Activated CD4-positive, alpha-beta T cell treated with anti-CD3 and anti-CD28 coated beads for 36 hours (primary cell): ENCODE results near the gene UST. TPM values are rescaled to one million over a fixed set of nuclear protein-coding genes. Genes with fewer than 3 reads are reported as not detected.

ENCODE experiments used
- ATAC-seq: fragments of 200-7000 bp; cut with Tn5 transposase; one replicate; pipeline ENCODE4 v1.10.0; 2021; ENCODE audit warnings: mild to moderate bottlenecking, moderate library complexity
- CTCF ChIA-PET: fragments of 350-600 bp; sonication (Branson Sonifier 250); formaldehyde crosslinking; loops from one replicate; lab custom pipeline; 2021; ENCODE audit warnings: antibody characterized with exemption; lab: Charles Lee
- POLR2A ChIA-PET: fragments of 350-600 bp; sonication (Branson Sonifier 250); formaldehyde crosslinking; loops from one replicate; lab custom pipeline; 2021; ENCODE audit warnings: antibody characterized with exemption, inconsistent platforms; lab: Charles Lee
- DNase-seq: peaks from one replicate; pipeline ENCODE4 v3.0.0-alpha.2; 2020
- H3K27ac Mint-ChIP-seq: one replicate; pipeline ENCODE4 v1.8.0; 2021; ENCODE audit warnings: mixed read lengths
- H3K27me3 Mint-ChIP-seq: one replicate; pipeline ENCODE4 v1.8.0; 2021; ENCODE audit warnings: mixed read lengths
- H3K36me3 Mint-ChIP-seq: one replicate; pipeline ENCODE4 v1.8.0; 2021; ENCODE audit warnings: low read depth, mixed read lengths
- H3K4me1 Mint-ChIP-seq: one replicate; pipeline ENCODE4 v1.8.0; 2021; ENCODE audit warnings: mixed read lengths
- H3K4me3 Mint-ChIP-seq: one replicate; pipeline ENCODE4 v1.8.0; 2021; ENCODE audit warnings: mild to moderate bottlenecking, moderate library complexity, mixed read lengths
- H3K9me3 Mint-ChIP-seq: one replicate; pipeline ENCODE4 v1.8.0; 2021; ENCODE audit warnings: low read depth, mixed read lengths
- intact Hi-C, 2 experiments: fragments of 100-400 bp; cut with DNase I in 1 of 2; cut with micrococcal nuclease in 1 of 2; formaldehyde crosslinking; loops; one replicate each; pipeline versions ENCODE4 v1.14.2 to v1.15.1; 2022 to 2024; cut with DNase I, micrococcal nuclease
- total RNA-seq, 2 experiments: library from RNA; stranded (reverse); gene quantifications; one replicate each; pipeline ENCODE4 v1.2.3, GENCODE V29; 2021

The UST gene
- total RNA-seq, 2 experiments from 2014 or later = 2.2 to 2.8 TPM

DNA sequence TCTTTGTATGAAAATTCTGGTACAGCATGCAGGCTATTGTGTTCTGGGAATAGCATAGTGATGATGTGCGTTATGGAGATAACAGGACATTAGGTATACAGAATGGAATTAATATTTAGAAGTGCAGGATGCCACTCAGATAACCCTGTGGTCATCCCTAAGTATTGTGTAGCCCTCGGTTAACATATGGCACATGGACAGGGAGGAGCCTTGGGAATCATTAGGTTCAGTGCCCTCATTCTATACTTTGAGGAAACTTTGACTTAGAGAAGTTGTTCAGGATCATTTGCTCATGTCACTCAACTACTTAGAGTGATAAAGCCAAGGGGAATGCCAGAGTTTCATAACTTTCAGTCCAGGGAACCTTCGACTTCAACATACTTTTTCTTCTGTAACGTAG is 185.9 kb downstream of the UST start:
- no peaks in the 10 kb centered on the region for H3K27me3 Mint-ChIP-seq
- POLR2A ChIA-PET = interaction anchor here (0.6 kb wide), 1 partner anchor 55 kb away, joined by 5 read pairs; no protein-coding TSS in a partner anchor
- DNase-seq = no peak
- no peaks in the 10 kb centered on the region for H3K36me3 Mint-ChIP-seq
- H3K9me3 Mint-ChIP-seq = no peaks in the 10 kb centered on the region
- H3K4me3 Mint-ChIP-seq = no peak overlapping the region
- no peak for ATAC-seq
- H3K4me1 Mint-ChIP-seq = no peaks in the 10 kb centered on the region
- CTCF ChIA-PET = interaction anchor here (0.6 kb wide), 1 partner anchor 355 kb away, joined by 3 read pairs; no protein-coding TSS in a partner anchor
- no peak overlapping the region for H3K27ac Mint-ChIP-seq
- intact Hi-C loops = no loop called here

DNA sequence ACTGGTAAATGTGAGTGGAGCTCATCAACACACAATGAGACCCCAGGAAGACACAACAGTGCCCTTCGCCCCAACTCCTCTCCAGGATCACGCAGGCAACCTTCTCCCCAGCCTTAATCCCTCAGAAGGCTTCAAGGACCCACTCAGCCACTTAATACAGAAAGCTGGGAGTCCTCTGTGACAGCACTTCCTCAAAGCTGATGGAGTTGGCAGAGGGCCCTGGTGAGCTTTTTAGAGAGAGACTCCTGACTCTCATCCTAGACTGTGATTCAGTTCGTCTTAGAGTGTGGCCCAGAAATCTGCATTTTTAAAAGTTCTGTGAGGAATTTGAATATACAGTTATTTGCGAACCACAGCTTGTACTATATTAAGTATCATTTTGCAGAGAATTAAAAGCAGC is 187.7 kb downstream of the UST start:
- POLR2A ChIA-PET = no interaction called here
- H3K4me3 Mint-ChIP-seq = no peak overlapping the region
- no peak for ATAC-seq
- intact Hi-C loops = no loop called here
- H3K27ac Mint-ChIP-seq = no peak overlapping the region
- H3K27me3 Mint-ChIP-seq = no peaks in the 10 kb centered on the region
- H3K9me3 Mint-ChIP-seq = no peaks in the 10 kb centered on the region
- CTCF ChIA-PET = interaction anchor here (0.6 kb wide), 1 partner anchor 16 kb away, joined by 4 read pairs; no protein-coding TSS in a partner anchor
- DNase-seq = no peak
- H3K36me3 Mint-ChIP-seq = no peaks in the 10 kb centered on the region
- no peaks in the 10 kb centered on the region for H3K4me1 Mint-ChIP-seq

DNA sequence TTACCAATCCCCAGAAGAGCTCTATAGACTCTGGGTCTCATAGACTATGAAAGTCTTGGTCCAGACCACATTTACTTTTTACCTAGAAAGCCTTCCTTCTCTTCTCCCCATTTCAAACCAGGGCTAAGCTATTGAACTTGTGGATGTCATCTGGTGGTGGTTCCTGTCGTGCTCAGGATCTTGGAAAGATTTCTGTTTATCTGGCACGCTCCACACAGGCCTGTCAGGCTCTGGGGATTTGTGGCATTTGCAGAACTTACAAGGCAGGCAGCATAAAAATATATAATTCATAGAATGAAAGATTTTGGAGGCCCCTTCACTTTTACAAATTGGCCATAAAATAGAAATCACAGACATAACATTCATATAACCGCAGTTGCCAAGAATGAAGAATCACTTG is 188.1 kb downstream of the UST start:
- CTCF ChIA-PET = no interaction called here
- no peaks in the 10 kb centered on the region for H3K4me1 Mint-ChIP-seq

DNA sequence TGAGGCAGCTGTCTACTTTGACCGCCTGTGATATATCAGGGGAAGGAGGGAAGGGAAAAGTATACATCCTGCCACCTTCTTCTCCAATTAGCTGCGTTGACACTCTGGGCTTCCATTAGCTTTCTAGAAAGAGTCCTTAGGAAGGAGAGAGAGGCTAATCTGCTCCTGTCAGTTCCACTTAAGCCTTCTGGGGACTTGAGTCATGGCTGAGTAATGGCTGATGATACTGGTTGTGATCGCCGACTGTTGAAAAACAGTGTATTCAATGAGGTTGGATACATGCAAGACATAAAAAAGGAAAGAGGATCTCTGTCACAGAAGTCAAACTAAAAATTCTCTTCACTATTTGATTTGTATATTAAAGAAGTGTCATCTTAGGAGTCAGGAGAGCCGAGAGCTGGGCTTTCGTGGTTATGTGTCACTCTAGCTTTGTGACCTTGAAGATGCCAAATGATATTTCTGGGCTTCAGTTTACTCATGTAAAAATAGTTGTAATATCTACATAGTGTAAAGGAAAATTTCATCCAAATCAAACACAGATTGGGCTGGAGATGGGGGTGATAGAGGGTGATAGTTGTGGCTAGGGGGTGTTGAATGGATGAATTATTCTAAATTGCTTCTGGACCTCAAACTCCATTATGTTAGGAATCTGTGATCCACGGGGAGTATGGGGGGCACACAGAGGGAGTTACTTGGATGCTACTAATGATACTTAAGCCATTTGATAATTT is 189.0 kb downstream of the UST start:
- Mint-ChIP-seq H3K4me1 (no peaks in the 10 kb centered on the region), H3K27me3 (no peaks in the 10 kb centered on the region), H3K27ac (no peak overlapping the region), H3K4me3 (no peak overlapping the region), H3K9me3 (no peaks in the 10 kb centered on the region), H3K36me3 (no peaks in the 10 kb centered on the region)
- DNase-seq (no peak), ATAC-seq (peak; percentile 53)
- intact Hi-C loops = no loop called here
- CTCF ChIA-PET = no interaction called here
- POLR2A ChIA-PET = no interaction called here

More for the DNA sequence above, 188.1 kb downstream of the UST start:
- H3K27me3 Mint-ChIP-seq = no peaks in the 10 kb centered on the region
- POLR2A ChIA-PET = no interaction called here
- no peaks in the 10 kb centered on the region for H3K9me3 Mint-ChIP-seq
- intact Hi-C loops = no loop called here
- DNase-seq (no peak), ATAC-seq (no peak)
- no peak overlapping the region for H3K27ac Mint-ChIP-seq
- H3K4me3 Mint-ChIP-seq = no peak overlapping the region
- no peaks in the 10 kb centered on the region for H3K36me3 Mint-ChIP-seq

DNA sequence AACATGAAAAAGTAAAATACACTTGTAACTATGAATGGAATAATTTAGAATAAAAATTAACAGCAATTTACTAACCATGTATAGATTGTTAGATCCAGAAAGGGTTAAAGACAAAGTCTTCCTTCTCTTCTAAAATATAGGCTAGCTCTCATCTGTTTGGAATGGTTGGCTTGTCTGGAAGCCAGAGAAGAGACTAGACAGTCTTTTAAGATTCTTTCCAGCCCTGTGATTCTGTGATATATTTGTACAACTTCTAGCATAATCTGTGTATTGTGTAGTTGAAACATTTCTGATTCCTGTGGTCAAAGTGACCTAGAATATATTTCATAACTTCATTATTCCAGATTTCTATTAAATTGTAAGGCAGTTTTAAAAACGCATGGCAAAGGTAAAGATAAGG is 196.6 kb downstream of the UST start:
- no peak overlapping the region for H3K27ac Mint-ChIP-seq
- no peaks in the 10 kb centered on the region for H3K36me3 Mint-ChIP-seq
- no peaks in the 10 kb centered on the region for H3K27me3 Mint-ChIP-seq
- H3K9me3 Mint-ChIP-seq = no peaks in the 10 kb centered on the region
- ATAC-seq (no peak), DNase-seq (no peak)
- intact Hi-C loops = no loop called here
- POLR2A ChIA-PET = no interaction called here
- H3K4me3 Mint-ChIP-seq = no peak overlapping the region
- peaks cover 2% of the 10 kb centered on the region for H3K4me1 Mint-ChIP-seq
- CTCF ChIA-PET = interaction anchor here (1.0 to 1.7 kb wide), 2 partner anchors 83 to 366 kb away, joined by 3 to 4 read pairs; no protein-coding TSS in a partner anchor

DNA sequence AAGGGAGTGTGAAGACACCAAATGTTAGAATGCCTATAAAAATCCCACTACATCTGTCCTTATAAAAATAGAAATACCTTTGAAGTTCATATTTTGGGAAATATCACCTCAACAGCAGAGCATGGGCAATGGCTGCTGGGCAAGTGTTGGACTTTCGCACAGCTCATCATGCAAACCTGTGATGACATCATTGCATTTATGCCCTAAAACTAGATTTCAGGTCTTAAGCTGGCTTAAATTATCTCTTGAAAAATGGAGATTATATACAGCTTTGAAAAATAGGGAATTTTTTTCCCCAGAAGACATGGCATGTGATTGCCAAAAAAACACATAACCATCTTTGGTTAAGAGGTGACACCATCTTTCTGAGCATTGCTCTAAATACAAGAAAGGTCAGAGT is 197.8 kb downstream of the UST start:
- Mint-ChIP-seq H3K27ac (no peak overlapping the region), H3K36me3 (no peaks in the 10 kb centered on the region), H3K27me3 (no peaks in the 10 kb centered on the region), H3K9me3 (no peaks in the 10 kb centered on the region), H3K4me1 (peaks cover 2% of the 10 kb centered on the region), H3K4me3 (no peak overlapping the region)
- CTCF ChIA-PET = interaction anchor here (1.0 to 1.7 kb wide), 3 partner anchors 9 to 367 kb away, joined by 3 to 4 read pairs (median 3); no protein-coding TSS in a partner anchor
- POLR2A ChIA-PET = no interaction called here
- ATAC-seq (no peak), DNase-seq (no peak)
- intact Hi-C loops = loop anchor here in 1 of 2 experiments (5.0 kb wide), 1 partner anchor 107 kb away; no protein-coding TSS in a partner anchor

DNA sequence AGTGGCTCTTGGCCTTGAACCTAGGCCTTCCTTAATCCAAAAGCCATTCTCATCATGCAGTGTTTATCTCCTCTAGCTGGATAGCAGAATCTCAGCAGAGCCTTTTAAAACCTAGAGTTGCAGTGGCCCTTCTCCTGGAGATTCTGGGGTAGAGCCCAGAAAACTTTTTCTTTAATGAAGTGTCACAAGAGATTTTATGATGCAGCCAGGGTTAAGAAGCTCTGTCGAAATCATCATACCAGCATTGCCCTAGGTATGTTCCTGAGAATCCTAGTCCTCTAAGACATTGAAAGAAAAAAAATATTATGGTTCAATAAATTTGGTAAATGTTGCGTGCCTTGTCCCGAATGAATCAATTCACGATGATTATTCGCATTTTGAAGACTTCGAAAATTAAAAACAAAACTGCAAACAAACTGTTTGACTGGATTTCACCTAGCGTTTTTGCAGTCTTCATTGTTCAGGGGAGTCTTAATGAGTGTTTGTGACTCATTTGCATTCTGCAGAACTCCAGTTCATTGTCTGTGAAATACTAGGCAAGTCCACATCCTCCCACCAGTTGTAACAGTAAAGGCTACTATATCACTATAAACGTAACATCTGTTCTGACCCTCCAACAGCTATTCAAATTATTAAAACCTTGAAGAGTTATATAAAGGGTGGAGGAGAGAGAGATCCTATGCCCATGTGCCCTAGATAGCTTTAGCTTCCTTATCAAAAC is 198.6 kb downstream of the UST start:
- H3K27me3 Mint-ChIP-seq = no peaks in the 10 kb centered on the region
- H3K9me3 Mint-ChIP-seq = no peaks in the 10 kb centered on the region
- intact Hi-C loops = loop anchor here in 1 of 2 experiments (5.0 kb wide), 1 partner anchor 108 kb away; no protein-coding TSS in a partner anchor
- DNase-seq (no peak), ATAC-seq (peak; percentile 63)
- H3K4me3 Mint-ChIP-seq = no peak overlapping the region
- POLR2A ChIA-PET = no interaction called here
- no peaks in the 10 kb centered on the region for H3K36me3 Mint-ChIP-seq
- CTCF ChIA-PET = interaction anchor here (0.7 to 1.1 kb wide), 3 partner anchors 8 to 381 kb away, joined by 3 to 4 read pairs (median 3); no protein-coding TSS in a partner anchor
- peaks cover 2% of the 10 kb centered on the region for H3K4me1 Mint-ChIP-seq
- H3K27ac Mint-ChIP-seq = no peak overlapping the region

DNA sequence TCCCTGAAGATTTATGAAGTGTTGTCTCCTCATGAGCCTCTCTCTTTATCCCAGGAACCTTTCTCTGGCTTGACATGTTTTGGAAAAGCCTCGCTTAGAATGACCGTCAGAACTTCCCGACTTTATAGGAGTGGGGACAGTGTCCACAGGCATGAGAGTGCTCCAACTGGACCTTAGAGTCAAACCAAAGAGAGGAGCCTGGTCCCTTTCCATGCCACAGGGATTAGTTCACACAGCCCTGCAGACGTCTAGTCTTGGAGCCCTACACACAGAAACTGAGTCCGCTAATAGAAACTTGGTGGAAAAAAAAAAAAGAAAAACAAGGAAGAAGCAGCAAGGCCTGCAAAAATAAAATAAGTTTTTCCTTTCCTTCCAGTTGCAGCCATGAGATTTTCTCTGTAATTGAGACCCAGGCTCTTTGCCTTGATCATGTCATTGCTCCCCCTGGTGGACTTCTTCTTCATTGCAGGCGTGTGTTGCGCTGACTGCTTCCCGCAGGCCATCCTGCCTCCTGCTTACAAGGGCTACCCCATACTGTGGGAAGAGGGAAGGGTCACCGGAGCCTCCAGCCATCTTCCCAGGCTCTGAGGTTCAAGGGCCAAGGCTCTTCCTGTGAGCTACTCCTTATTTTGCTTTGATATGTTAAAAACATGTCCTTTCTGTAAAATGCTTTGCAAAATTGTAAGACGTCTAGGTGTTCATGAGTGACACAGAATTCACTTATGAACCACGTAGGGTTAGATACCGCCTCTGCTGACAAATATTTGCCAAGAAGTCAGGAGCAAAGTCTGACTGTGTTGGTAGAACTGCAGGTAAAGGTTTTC is 201.0 kb downstream of the UST start:
- H3K4me3 Mint-ChIP-seq = no peak overlapping the region
- H3K36me3 Mint-ChIP-seq = no peaks in the 10 kb centered on the region
- peaks cover 2% of the 10 kb centered on the region for H3K4me1 Mint-ChIP-seq
- POLR2A ChIA-PET = interaction anchor here (0.6 kb wide), 3 partner anchors 229 to 883 kb away, joined by 3 to 6 read pairs (median 3); no protein-coding TSS in a partner anchor
- no peaks in the 10 kb centered on the region for H3K27me3 Mint-ChIP-seq
- DNase-seq = peak; percentile 88
- H3K27ac Mint-ChIP-seq = no peak overlapping the region
- CTCF ChIA-PET = interaction anchor here (0.6 to 2.1 kb wide), 8 partner anchors 51 to 388 kb away, joined by 3 to 12 read pairs (median 4); no protein-coding TSS in a partner anchor
- ATAC-seq = peak; percentile 85
- H3K9me3 Mint-ChIP-seq = no peaks in the 10 kb centered on the region
- intact Hi-C loops = loop anchor here (1.0 to 5.0 kb wide), 5 partner anchors 111 to 389 kb away; no protein-coding TSS in a partner anchor

DNA sequence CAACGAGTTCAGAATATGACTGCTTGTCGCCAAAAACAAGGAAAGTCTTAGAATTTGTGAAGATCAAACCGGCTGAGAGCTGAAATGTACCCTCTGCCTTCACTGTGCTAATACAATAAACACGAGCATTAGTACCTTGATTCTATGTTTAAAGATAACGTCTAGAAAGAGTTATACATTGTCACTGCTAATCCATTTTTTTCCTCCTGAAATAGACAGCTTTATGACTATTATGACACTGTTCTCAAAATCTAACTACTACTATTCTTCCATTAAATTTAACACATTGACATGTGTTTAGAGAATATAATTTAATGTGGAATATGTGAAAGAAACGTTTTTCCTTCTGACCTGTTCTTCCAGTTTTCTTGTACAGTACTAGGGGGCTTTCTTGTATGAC is 204.8 kb downstream of the UST start:
- H3K36me3 Mint-ChIP-seq = peaks cover 1% of the 10 kb centered on the region
- no peak for ATAC-seq
- no peak for DNase-seq
- no peaks in the 10 kb centered on the region for H3K27me3 Mint-ChIP-seq
- POLR2A ChIA-PET = no interaction called here
- H3K27ac Mint-ChIP-seq = no peak overlapping the region
- H3K9me3 Mint-ChIP-seq = no peaks in the 10 kb centered on the region
- CTCF ChIA-PET = no interaction called here
- H3K4me3 Mint-ChIP-seq = no peak overlapping the region
- intact Hi-C loops = no loop called here
- peaks cover 2% of the 10 kb centered on the region for H3K4me1 Mint-ChIP-seq

DNA sequence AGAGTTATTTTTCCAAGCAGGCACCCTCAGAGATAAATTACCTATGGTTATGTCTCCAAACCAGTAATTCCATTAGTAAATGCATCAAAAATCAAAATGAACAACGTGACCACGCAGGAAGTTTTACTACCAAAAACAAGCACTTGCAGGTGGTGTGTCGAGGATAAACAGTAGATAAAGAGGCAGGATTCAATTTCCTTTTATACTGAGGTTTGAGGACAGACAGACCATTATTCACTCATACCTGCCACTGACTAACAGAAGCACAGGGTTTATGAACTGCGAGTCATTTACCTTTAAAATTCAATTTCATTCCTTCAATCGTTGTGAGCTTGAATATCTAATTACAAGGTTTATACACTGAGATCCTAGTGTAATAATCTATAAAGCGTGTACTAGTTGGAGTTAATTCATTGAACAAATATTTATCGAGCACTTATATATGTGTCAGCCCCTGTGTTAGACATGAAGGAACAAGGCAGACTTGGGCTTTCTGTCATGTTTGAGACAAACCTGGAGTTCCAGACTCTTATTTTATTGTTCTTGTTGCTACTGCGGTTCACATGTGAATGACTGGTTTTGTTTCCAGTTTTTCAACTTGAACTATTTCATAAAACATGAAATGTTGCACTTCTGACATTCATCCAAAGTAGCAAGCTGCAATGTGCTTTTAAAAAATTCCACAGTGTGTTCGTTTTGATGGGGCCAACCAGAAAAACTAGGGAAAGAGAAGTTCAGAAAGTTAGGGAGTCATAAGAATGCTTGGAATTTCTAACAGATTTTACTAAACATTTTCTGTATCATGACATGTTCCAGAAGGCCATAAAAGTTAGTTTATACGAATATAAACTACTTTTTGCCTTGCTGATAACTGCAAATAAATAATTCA is 205.6 kb downstream of the UST start:
- ATAC-seq = peak; percentile 27
- intact Hi-C loops = no loop called here
- Mint-ChIP-seq H3K4me1 (peaks cover 2% of the 10 kb centered on the region), H3K27me3 (no peaks in the 10 kb centered on the region), H3K36me3 (peaks cover 1% of the 10 kb centered on the region), H3K27ac (no peak overlapping the region), H3K4me3 (no peak overlapping the region), H3K9me3 (no peaks in the 10 kb centered on the region)
- DNase-seq = no peak
- ChIA-PET CTCF (no interaction called here), POLR2A (no interaction called here)
